Measurements from ENCODE around the gene CNNM1. TPM values are rescaled to one million over a fixed set of nuclear protein-coding genes. Genes with fewer than 3 reads are reported as not detected.

CNNM1 gene
- total and polyA plus RNA-seq, 2 experiments from 2014 or later: 2.2 to 3.8 TPM

GRCh38 chr10:99435986-99436638 is 107.0 kb downstream of the CNNM1 start:
- Histone ChIP-seq H3K9me3 (ENCODE audit: low read depth) (no peaks in the 10 kb centered on the region), H2AFZ (no peak overlapping the region), H3K4me3 (no peak overlapping the region), H3K27me3 (no peaks in the 10 kb centered on the region), H3K79me2 (peaks cover 19% of the 10 kb centered on the region), H3K27ac (no peak overlapping the region), H3K36me3 (replicated peaks; ENCODE audit: insufficient read depth, low read depth) (no peaks in the 10 kb centered on the region), H3K9me2 (replicated peaks; ENCODE audit: insufficient read depth) (no peaks in the 10 kb centered on the region), H3K4me2 (no peak overlapping the region), H3K4me1 (ENCODE audit: insufficient read depth) (no peaks in the 10 kb centered on the region), H4K20me1 (ENCODE audit: insufficient read depth, poor library complexity, severe bottlenecking) (no peaks in the 10 kb centered on the region)
- DNase-seq (ENCODE audit: low spot score): peak; percentile 76
- no peak for TF ChIP-seq EZH2phosphoT487 (IDR thresholded peaks at IDR 0.05; ENCODE audit: low read depth, severe bottlenecking, unreplicated experiment)
- peak; percentile 69 for TF ChIP-seq CTCF (IDR thresholded peaks at IDR 0.05; ENCODE audit: poor library complexity)
- TF ChIP-seq EZH2 (IDR thresholded peaks at IDR 0.05; ENCODE audit: borderline replicate concordance): no peak
- WGBS (ENCODE audit: low lambda C conversion rate, missing lambda C conversion rate): 31% methylated on average over 5 of the region's 5 CpGs

GRCh38 chr10:99438890-99439289 is 109.7 kb downstream of the CNNM1 start:
- Histone ChIP-seq H3K27me3 (no peaks in the 10 kb centered on the region), H3K9me3 (ENCODE audit: low read depth) (no peaks in the 10 kb centered on the region), H4K20me1 (ENCODE audit: insufficient read depth, poor library complexity, severe bottlenecking) (no peaks in the 10 kb centered on the region), H2AFZ (no peak overlapping the region), H3K36me3 (replicated peaks; ENCODE audit: insufficient read depth, low read depth) (no peaks in the 10 kb centered on the region), H3K4me2 (no peak overlapping the region), H3K9me2 (replicated peaks; ENCODE audit: insufficient read depth) (no peaks in the 10 kb centered on the region), H3K4me1 (ENCODE audit: insufficient read depth) (no peaks in the 10 kb centered on the region), H3K79me2 (peaks cover 3% of the 10 kb centered on the region), H3K4me3 (no peak overlapping the region), H3K27ac (no peak overlapping the region)
- TF ChIP-seq EZH2 (IDR thresholded peaks at IDR 0.05; ENCODE audit: borderline replicate concordance) (no peak), CTCF (IDR thresholded peaks at IDR 0.05; ENCODE audit: poor library complexity) (no peak), EZH2phosphoT487 (IDR thresholded peaks at IDR 0.05; ENCODE audit: low read depth, severe bottlenecking, unreplicated experiment) (no peak)
- 94% methylated on average over 2 of the region's 2 CpGs for WGBS (ENCODE audit: low lambda C conversion rate, missing lambda C conversion rate)
- no peak for DNase-seq (ENCODE audit: low spot score)

- no peaks in the 10 kb centered on the region for H3K9me2 ChIP-seq (replicated peaks; ENCODE audit: insufficient read depth)
- no peak overlapping the region for H3K4me2 ChIP-seq
- TF ChIP-seq CTCF (IDR thresholded peaks at IDR 0.05; ENCODE audit: poor library complexity): no peak
- TF ChIP-seq EZH2phosphoT487 (IDR thresholded peaks at IDR 0.05; ENCODE audit: low read depth, severe bottlenecking, unreplicated experiment): no peak
- TF ChIP-seq EZH2 (IDR thresholded peaks at IDR 0.05; ENCODE audit: borderline replicate concordance): no peak
- H2AFZ ChIP-seq: no peak overlapping the region
- H3K36me3 ChIP-seq (replicated peaks; ENCODE audit: insufficient read depth, low read depth): no peaks in the 10 kb centered on the region
- no peak for DNase-seq (ENCODE audit: low spot score)
- H3K27ac ChIP-seq: no peak overlapping the region
- no peaks in the 10 kb centered on the region for H4K20me1 ChIP-seq (ENCODE audit: insufficient read depth, poor library complexity, severe bottlenecking)
- peaks cover 3% of the 10 kb centered on the region for H3K79me2 ChIP-seq
- H3K4me3 ChIP-seq: no peak overlapping the region
- no peaks in the 10 kb centered on the region for H3K9me3 ChIP-seq (ENCODE audit: low read depth)
- peaks cover 8% of the 10 kb centered on the region for H3K27me3 ChIP-seq
- no peaks in the 10 kb centered on the region for H3K4me1 ChIP-seq (ENCODE audit: insufficient read depth)
- 84% methylated on average over 5 of the region's 5 CpGs for WGBS (ENCODE audit: low lambda C conversion rate, missing lambda C conversion rate)
These were observed 113.2 kb downstream of the CNNM1 start for GRCh38 chr10:99442394-99442793.
